H1 (cell line): Measurements from ENCODE around the gene BMP2. TPM values are rescaled to one million over a fixed set of nuclear protein-coding genes. Genes with fewer than 3 reads are reported as not detected.

Source experiments
- CTCF ChIA-PET: fragments of 300-600 bp; sonication (Branson Sonifier 250); formaldehyde crosslinking; loops from one replicate; lab custom pipeline; 2021; ENCODE audit not compliant: partially characterized antibody; lab: Charles Lee
- POLR2A ChIA-PET: fragments of 300-600 bp; sonication (Branson Sonifier 250); formaldehyde crosslinking; loops from one replicate; lab custom pipeline; 2021; ENCODE audit warnings: inconsistent platforms; ENCODE audit not compliant: partially characterized antibody; lab: Charles Lee
- DNase-seq, 2 experiments: peaks; one replicate each; pipeline versions ENCODE4 v3.0.0 to v3.0.0-alpha.2; 2010 to 2022; ENCODE audit warnings: low spot score in 2 of 2, low read depth in 1 of 2, mixed read lengths in 1 of 2
- FAIRE-seq: peaks from 2 replicates; lab custom pipeline; 2011; peaks lifted over from hg19 to GRCh38; lab: Jason Lieb, UNC
- H2AFZ ChIP-seq: 2 replicates; pipeline ENCODE4 v1.8.1; 2012; ENCODE audit warnings: low read length, inconsistent platforms
- H2AK5ac ChIP-seq: 2 replicates; pipeline ENCODE4 v1.6.1; 2013; ENCODE audit warnings: low read depth, low read length
- H2BK120ac ChIP-seq: replicated peaks from 2 replicates; pipeline ENCODE3; 2013; ENCODE audit warnings: low read depth, low read length, inconsistent platforms
- H2BK12ac ChIP-seq: 2 replicates; pipeline ENCODE4 v1.6.1; 2013; ENCODE audit warnings: low read depth, low read length
- H2BK15ac ChIP-seq: 2 replicates; pipeline ENCODE4 v1.6.1; 2013; ENCODE audit warnings: low read length
- H2BK20ac ChIP-seq: 2 replicates; pipeline ENCODE4 v1.6.1; 2013; ENCODE audit warnings: low read length
- H2BK5ac ChIP-seq: 2 replicates; pipeline ENCODE4 v1.6.1; 2013; ENCODE audit warnings: low read depth, low read length
- H3K14ac ChIP-seq: 2 replicates; pipeline ENCODE4 v1.6.1; 2013; ENCODE audit warnings: inconsistent platforms; ENCODE audit not compliant: insufficient read length
- H3K18ac ChIP-seq: 2 replicates; pipeline ENCODE4 v1.6.1; 2013; ENCODE audit warnings: low read length; ENCODE audit errors: extremely low read depth
- H3K23ac ChIP-seq: 2 replicates; pipeline ENCODE4 v1.6.1; 2013; ENCODE audit warnings: inconsistent platforms; ENCODE audit not compliant: insufficient read length
- H3K23me2 ChIP-seq: 2 replicates; pipeline ENCODE4 v1.6.1; 2013; ENCODE audit warnings: low read depth, low read length
- H3K27ac ChIP-seq: 2 replicates; pipeline ENCODE4 v1.6.1; 2011; ENCODE audit warnings: low read depth, low read length, inconsistent platforms
- H3K27me3 ChIP-seq, 4 experiments: replicated peaks in 1 of 4; 1 replicate in 1 of 4; 2 replicates in 3 of 4; pipeline versions ENCODE4 v1.6.1 to v1.8.1; 2011 to 2013; ENCODE audit warnings: low read length in 3 of 4, mild to moderate bottlenecking in 3 of 4, inconsistent platforms in 2 of 4, mixed read lengths in 2 of 4, moderate library complexity in 1 of 4; ENCODE audit not compliant: control insufficient read depth in 3 of 4, insufficient read depth in 3 of 4; ENCODE audit errors: extremely low read depth in 1 of 4
- H3K36me3 ChIP-seq, 4 experiments: 2 replicates each; pipeline versions ENCODE4 v1.6.1 to v1.8.1; 2011 to 2013; ENCODE audit warnings: mild to moderate bottlenecking in 4 of 4, low read length in 3 of 4, moderate library complexity in 2 of 4, control low read depth in 1 of 4, inconsistent platforms in 1 of 4; ENCODE audit not compliant: insufficient read depth in 4 of 4, control insufficient read depth in 2 of 4
- H3K4ac ChIP-seq: replicated peaks from 2 replicates; pipeline ENCODE3; 2013; ENCODE audit warnings: low read length, low read depth, mixed read lengths, inconsistent platforms; ENCODE audit not compliant: insufficient read length
- H3K4me1 ChIP-seq, 4 experiments: replicated peaks in 1 of 4; 1 replicate in 1 of 4; 2 replicates in 3 of 4; pipeline versions ENCODE4 v1.6.1 to v1.8.1; 2011 to 2013; ENCODE audit warnings: low read length in 3 of 4, inconsistent platforms in 2 of 4, mixed read lengths in 1 of 4; ENCODE audit not compliant: insufficient read depth in 4 of 4, control insufficient read depth in 3 of 4
- H3K4me2 ChIP-seq, 2 experiments: 2 replicates each; pipeline versions ENCODE4 v1.6.1 to v1.8.1; 2011 to 2013; ENCODE audit warnings: low read depth in 2 of 2, low read length in 2 of 2, control low read depth in 1 of 2, inconsistent platforms in 1 of 2, mild to moderate bottlenecking in 1 of 2; ENCODE audit not compliant: insufficient read depth in 1 of 2
- H3K4me3 ChIP-seq, 4 experiments: fragments of 200-600, 300-600 bp in 1 of 4; sonication (generic), shearing (Covaris generic), sonication (Bioruptor Twin) in 1 of 4; 2 replicates each; pipeline versions ENCODE4 v1.5.1 to v1.8.1; 2011 to 2016; ENCODE audit warnings: low read length in 4 of 4, low read depth in 3 of 4, control low read depth in 2 of 4, inconsistent platforms in 2 of 4, mild to moderate bottlenecking in 2 of 4, mixed read lengths in 1 of 4, moderate library complexity in 1 of 4; ENCODE audit not compliant: insufficient read depth in 2 of 4; ENCODE audit errors: extremely low read depth in 1 of 4
- H3K56ac ChIP-seq: replicated peaks from 2 replicates; pipeline ENCODE3; 2013; ENCODE audit warnings: low read depth, mild to moderate bottlenecking, mixed read lengths, low read length, inconsistent platforms; ENCODE audit not compliant: insufficient read length
- H3K79me1 ChIP-seq: 2 replicates; pipeline ENCODE4 v1.6.1; 2013; ENCODE audit warnings: low read depth, low read length, control low read depth
- H3K79me2 ChIP-seq, 2 experiments: 2 replicates each; pipeline versions ENCODE4 v1.6.1 to v1.8.1; 2012 to 2013; ENCODE audit warnings: low read length in 2 of 2, mild to moderate bottlenecking in 2 of 2, inconsistent platforms in 1 of 2; ENCODE audit not compliant: insufficient read depth in 2 of 2, control insufficient read depth in 1 of 2
- H3K9ac ChIP-seq, 4 experiments: replicated peaks in 1 of 4; 1 replicate in 1 of 4; 2 replicates in 3 of 4; pipeline versions ENCODE4 v1.6.1 to v1.8.1; 2011 to 2013; ENCODE audit warnings: low read depth in 3 of 4, low read length in 3 of 4, control low read depth in 2 of 4, mild to moderate bottlenecking in 2 of 4, moderate library complexity in 2 of 4, inconsistent platforms in 1 of 4; ENCODE audit errors: extremely low read depth in 1 of 4
- H3K9me3 ChIP-seq, 2 experiments: 2 replicates each; pipeline versions ENCODE4 v1.6.1 to v1.8.1; 2012 to 2013; ENCODE audit warnings: mild to moderate bottlenecking in 2 of 2, moderate library complexity in 2 of 2, control low read depth in 1 of 2, inconsistent platforms in 1 of 2, low read depth in 1 of 2, low read length in 1 of 2, mixed read lengths in 1 of 2; ENCODE audit not compliant: insufficient read depth in 2 of 2
- H4K20me1 ChIP-seq, 2 experiments: replicated peaks in 1 of 2; 2 replicates each; pipeline versions ENCODE3 to v1.8.1; 2011 to 2013; ENCODE audit warnings: inconsistent platforms in 2 of 2, low read length in 2 of 2, mild to moderate bottlenecking in 1 of 2; ENCODE audit not compliant: insufficient read depth in 2 of 2, control insufficient read depth in 1 of 2
- H4K5ac ChIP-seq: 2 replicates; pipeline ENCODE4 v1.6.1; 2013; ENCODE audit warnings: low read length, low read depth, mixed read lengths, inconsistent platforms; ENCODE audit not compliant: insufficient read length
- H4K8ac ChIP-seq: 2 replicates; pipeline ENCODE4 v1.8.0; 2013; ENCODE audit warnings: mild to moderate bottlenecking, moderate library complexity, low read length, inconsistent platforms; ENCODE audit not compliant: insufficient read depth; ENCODE audit errors: extremely low read depth
- H4K91ac ChIP-seq: replicated peaks from 2 replicates; pipeline ENCODE3; 2013; ENCODE audit warnings: low read length, mixed read lengths, inconsistent platforms; ENCODE audit not compliant: insufficient read length
- CBX5 ChIP-seq: fragments of 300-800, 300-1000 bp; sonication (generic); IDR thresholded peaks from 2 replicates; pipeline ENCODE4 v1.7.1; 2016; ENCODE audit warnings: antibody characterized with exemption, low read length, low read depth
- CHD1 ChIP-seq: IDR thresholded peaks from 2 replicates; pipeline ENCODE4 v1.6.1; 2012; ENCODE audit warnings: low read depth, low read length, improper control_type of control experiment
- GTF2F1 ChIP-seq: IDR thresholded peaks from 2 replicates; pipeline ENCODE4 v1.6.1; 2012; ENCODE audit warnings: low read depth, low read length, improper control_type of control experiment, borderline replicate concordance
- HDAC6 ChIP-seq: IDR thresholded peaks from one replicate; pipeline ENCODE4 v1.7.1; 2012; ENCODE audit warnings: low read depth, mild to moderate bottlenecking, inconsistent platforms, low read length, moderate library complexity
- KDM4A ChIP-seq: IDR thresholded peaks from one replicate; pipeline ENCODE4 v1.7.1; 2012; ENCODE audit warnings: low read depth, mild to moderate bottlenecking, moderate library complexity, low read length, inconsistent platforms; ENCODE audit not compliant: severe bottlenecking
- MAFK ChIP-seq: IDR thresholded peaks from 2 replicates; pipeline ENCODE4 v1.6.1; 2012; ENCODE audit warnings: low read depth, mild to moderate bottlenecking, improper control_type of control experiment, low read length
- PHF8 ChIP-seq: fragments of 200-600 bp; sonication (generic); conservative IDR thresholded peaks from 2 replicates; pipeline ENCODE4 v1.7.1; 2012; ENCODE audit warnings: low read depth, mild to moderate bottlenecking, inconsistent platforms, low read length, moderate library complexity
- POU5F1 ChIP-seq: IDR thresholded peaks from 2 replicates; pipeline ENCODE4 v1.6.1; 2011; ENCODE audit warnings: low read depth, mild to moderate bottlenecking, low read length, moderate library complexity
- SAP30 ChIP-seq: fragments of 300-600 bp; sonication (generic); IDR thresholded peaks from 2 replicates; pipeline ENCODE4 v1.7.1; 2012; ENCODE audit warnings: low read length, moderate library complexity, mild to moderate bottlenecking, inconsistent platforms; ENCODE audit not compliant: insufficient read depth, insufficient replicate concordance
- SIX5 ChIP-seq: IDR thresholded peaks from 2 replicates; pipeline ENCODE4 v1.6.1; 2011; ENCODE audit warnings: mild to moderate bottlenecking, low read depth, low read length
- SP4 ChIP-seq: IDR thresholded peaks from 2 replicates; pipeline ENCODE4 v1.6.1; 2012; ENCODE audit warnings: low read length, inconsistent platforms
- SRF ChIP-seq: IDR thresholded peaks from 2 replicates; pipeline ENCODE4 v1.6.1; 2011; ENCODE audit warnings: mild to moderate bottlenecking, low read depth, low read length, moderate library complexity
- WGBS, 2 experiments: shearing (Covaris generic) in 1 of 2; methylation state at CpG; one replicate each; pipeline versions ENCODE4 v1.1.6 to v1.1.7; 2013 to 2015; ENCODE audit warnings: low lambda C conversion rate in 2 of 2, mixed read lengths in 2 of 2, inconsistent platforms in 1 of 2, low coverage in 1 of 2, missing lambda C conversion rate in 1 of 2; ENCODE audit not compliant: insufficient replicate concordance in 2 of 2, insufficient coverage in 1 of 2, insufficient read length in 1 of 2; ENCODE audit errors: extremely low coverage in 1 of 2, missing lambda C conversion rate in 1 of 2; 5-methylcytosine and 5-hydroxymethylcytosine counted together
- polyA plus RNA-seq, 7 experiments: library from polyadenylated mRNA; depleted of rRNA in 3 of 7; stranded (reverse) in 5 of 7; unstranded in 2 of 7; fragments of >200 nt in 5 of 7; fragments of 200-250 nt in 2 of 7; gene quantifications; 1 replicate in 5 of 7; 2 replicates in 1 of 7; 4 replicates in 1 of 7; pipeline versions ENCODE4 v1.2.1 to v1.2.3, GENCODE V29; 2011 to 2013; ENCODE audit warnings: missing spikeins in 2 of 7, mixed read lengths in 2 of 7
- total RNA-seq: library from RNA; stranded (reverse); fragmentation: NEBNext Ultra II Directional; extraction: Animal tissue kit (Norgen Biotek cat#: 25700); gene quantifications from 2 replicates; pipeline ENCODE4 v1.2.1, GENCODE V29; 2021

BMP2 gene
- total and polyA plus RNA-seq, 2 of the 8 experiments (the other 6 are each of a cell fraction or from before 2014, with no cell fraction given) = 1.8 to 3.6 TPM

GRCh38 chr20:6824401-6824800 lies 56.9 kb downstream of the BMP2 start:
- 91% methylated on average over 5 of the region's 5 CpGs; no CpG with 5 or more reads in 1 of the 2 experiments for WGBS, 2 experiments
- no peaks in the 10 kb centered on the region for H3K23me2 ChIP-seq
- H2BK5ac ChIP-seq = no peak overlapping the region
- H3K36me3 ChIP-seq = no peaks in the 10 kb centered on the region
- no peak overlapping the region for H3K4me3 ChIP-seq
- H3K14ac ChIP-seq = no peak overlapping the region
- peaks cover 0 to 1% (median 0%) of the 10 kb centered on the region in 4 experiments; a peak in 1 of 7 replicates for H3K4me1 ChIP-seq
- no peak overlapping the region for H3K56ac ChIP-seq
- no peaks in the 10 kb centered on the region for H3K79me2 ChIP-seq
- ChIA-PET CTCF (interaction anchor here (1.0 to 3.7 kb wide), 6 partner anchors 11 to 270 kb away, joined by 3 to 15 read pairs (median 6); partner anchors contain the start of gene BMP2), POLR2A (no interaction called here)
- H4K91ac ChIP-seq = no peak overlapping the region
- H2AFZ ChIP-seq = no peak overlapping the region
- H3K9ac ChIP-seq = no peak overlapping the region
- H3K4me2 ChIP-seq = no peak overlapping the region
- no peak overlapping the region for H3K18ac ChIP-seq
- H3K9me3 ChIP-seq = no peaks in the 10 kb centered on the region
- H2AK5ac ChIP-seq = no peak overlapping the region
- H3K27me3 ChIP-seq = no peaks in the 10 kb centered on the region
- no peak overlapping the region for H3K4ac ChIP-seq
- TF ChIP-seq CHD1 (no peak), MAFK (no peak), HDAC6 (no peak), SRF (no peak), PHF8 (no peak), POU5F1 (no peak), SP4 (no peak), GTF2F1 (no peak), SIX5 (no peak), SAP30 (no peak), KDM4A (no peak), CBX5 (no peak)
- H2BK20ac ChIP-seq = no peak overlapping the region
- H2BK15ac ChIP-seq = no peak overlapping the region
- no peak overlapping the region for H3K23ac ChIP-seq
- H2BK12ac ChIP-seq = no peak overlapping the region
- DNase-seq (no peak), FAIRE-seq (no peak)
- H3K27ac ChIP-seq = no peak overlapping the region
- H4K5ac ChIP-seq = no peak overlapping the region
- no peaks in the 10 kb centered on the region for H3K79me1 ChIP-seq
- H4K20me1 ChIP-seq = no peaks in the 10 kb centered on the region
- no peak overlapping the region for H4K8ac ChIP-seq
- no peak overlapping the region for H2BK120ac ChIP-seq
